ENCODE data around the gene FAM210A. TPM values are rescaled to one million over a fixed set of nuclear protein-coding genes. Genes with fewer than 3 reads are reported as not detected.

FAM210A gene
- total RNA-seq, 1 experiment from 2014 or later, result 52.7 TPM

- Histone ChIP-seq H3K9me3 (ENCODE audit: low read length) (no peaks in the 10 kb centered on the region), H3K9me2 (replicated peaks; ENCODE audit: low read length) (no peaks in the 10 kb centered on the region), H3F3A (ENCODE audit: low read length, unreplicated experiment) (no peaks in the 10 kb centered on the region), H3K27me3 (ENCODE audit: low read length) (no peaks in the 10 kb centered on the region), H3K9ac (ENCODE audit: low read length) (no peak overlapping the region), H3K36me3 (ENCODE audit: low read depth, low read length) (peaks cover 27% of the 10 kb centered on the region), H4K20me1 (ENCODE audit: low read length) (no peaks in the 10 kb centered on the region), H2AFZ (ENCODE audit: low read length) (no peak overlapping the region), H3K79me2 (ENCODE audit: low read length) (peaks cover 18% of the 10 kb centered on the region; the same call in 1 of the 2 replicates), H3K4me2 (ENCODE audit: low read length) (no peak overlapping the region), H3K4me1 (ENCODE audit: insufficient read depth, low read length) (no peaks in the 10 kb centered on the region), H3K27ac (ENCODE audit: low read length) (no peak overlapping the region), H3K4me3 (ENCODE audit: low read length) (no peak overlapping the region)
- ChIA-PET CTCF (no interaction called here), POLR2A (ENCODE audit: unreplicated experiment) (no interaction called here)
- DNase-seq, result peak; percentile 5
- no peak for ATAC-seq
- intact Hi-C loops (cut with micrococcal nuclease), result loop anchor here (10.0 kb wide), 1 partner anchor 52 kb away; the partner anchor contains the start of genes FAM210A and RNMT
- no TSS peak for BruUV-seq (replicated peaks)
- TF ChIP-seq EZH2phosphoT487 (IDR thresholded peaks at IDR 0.05; ENCODE audit: borderline replicate concordance, low read length), result no peak
- TF ChIP-seq EZH2 (IDR thresholded peaks at IDR 0.05; ENCODE audit: low read length, unreplicated experiment), result no peak
- TF ChIP-seq, protein P1, sequence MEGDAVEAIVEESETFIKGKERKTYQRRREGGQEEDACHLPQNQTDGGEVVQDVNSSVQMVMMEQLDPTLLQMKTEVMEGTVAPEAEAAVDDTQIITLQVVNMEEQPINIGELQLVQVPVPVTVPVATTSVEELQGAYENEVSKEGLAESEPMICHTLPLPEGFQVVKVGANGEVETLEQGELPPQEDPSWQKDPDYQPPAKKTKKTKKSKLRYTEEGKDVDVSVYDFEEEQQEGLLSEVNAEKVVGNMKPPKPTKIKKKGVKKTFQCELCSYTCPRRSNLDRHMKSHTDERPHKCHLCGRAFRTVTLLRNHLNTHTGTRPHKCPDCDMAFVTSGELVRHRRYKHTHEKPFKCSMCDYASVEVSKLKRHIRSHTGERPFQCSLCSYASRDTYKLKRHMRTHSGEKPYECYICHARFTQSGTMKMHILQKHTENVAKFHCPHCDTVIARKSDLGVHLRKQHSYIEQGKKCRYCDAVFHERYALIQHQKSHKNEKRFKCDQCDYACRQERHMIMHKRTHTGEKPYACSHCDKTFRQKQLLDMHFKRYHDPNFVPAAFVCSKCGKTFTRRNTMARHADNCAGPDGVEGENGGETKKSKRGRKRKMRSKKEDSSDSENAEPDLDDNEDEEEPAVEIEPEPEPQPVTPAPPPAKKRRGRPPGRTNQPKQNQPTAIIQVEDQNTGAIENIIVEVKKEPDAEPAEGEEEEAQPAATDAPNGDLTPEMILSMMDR (conservative IDR thresholded peaks at IDR 0.05; ENCODE audit: low read depth, low read length), result no peak
Observed at GRCh38 chr18:13672657-13673056, 53.7 kb downstream of the FAM210A start.

GRCh38 chr18:13661779-13662256, 64.5 kb downstream of the FAM210A start:
- TF ChIP-seq EZH2phosphoT487 (IDR thresholded peaks at IDR 0.05; ENCODE audit: borderline replicate concordance, low read length), result no peak
- no peak for TF ChIP-seq EZH2 (IDR thresholded peaks at IDR 0.05; ENCODE audit: low read length, unreplicated experiment)
- TF ChIP-seq, protein P1 (conservative IDR thresholded peaks at IDR 0.05; ENCODE audit: low read depth, low read length), result no peak
- CTCF ChIA-PET, result no interaction called here
- Histone ChIP-seq H3F3A (ENCODE audit: low read length, unreplicated experiment) (no peaks in the 10 kb centered on the region), H3K9me2 (replicated peaks; ENCODE audit: low read length) (no peaks in the 10 kb centered on the region), H3K27me3 (ENCODE audit: low read length) (no peaks in the 10 kb centered on the region), H3K4me2 (ENCODE audit: low read length) (no peak overlapping the region), H4K20me1 (ENCODE audit: low read length) (no peaks in the 10 kb centered on the region), H3K9me3 (ENCODE audit: low read length) (no peaks in the 10 kb centered on the region), H3K4me3 (ENCODE audit: low read length) (no peak overlapping the region), H3K27ac (ENCODE audit: low read length) (no peak overlapping the region), H3K79me2 (ENCODE audit: low read length) (no peaks in the 10 kb centered on the region), H3K9ac (ENCODE audit: low read length) (no peak overlapping the region), H3K36me3 (ENCODE audit: low read depth, low read length) (peaks cover 23% of the 10 kb centered on the region), H3K4me1 (ENCODE audit: insufficient read depth, low read length) (no peaks in the 10 kb centered on the region), H2AFZ (ENCODE audit: low read length) (no peak overlapping the region)
- intact Hi-C loops (cut with micrococcal nuclease), result no loop called here
- no TSS peak for BruUV-seq (replicated peaks)
- ATAC-seq, result no peak
- POLR2A ChIA-PET (ENCODE audit: unreplicated experiment), result interaction anchor here (0.7 kb wide), 1 partner anchor 240 kb away, joined by 5 read pairs; no protein-coding TSS in a partner anchor
- no peak for DNase-seq

DNA sequence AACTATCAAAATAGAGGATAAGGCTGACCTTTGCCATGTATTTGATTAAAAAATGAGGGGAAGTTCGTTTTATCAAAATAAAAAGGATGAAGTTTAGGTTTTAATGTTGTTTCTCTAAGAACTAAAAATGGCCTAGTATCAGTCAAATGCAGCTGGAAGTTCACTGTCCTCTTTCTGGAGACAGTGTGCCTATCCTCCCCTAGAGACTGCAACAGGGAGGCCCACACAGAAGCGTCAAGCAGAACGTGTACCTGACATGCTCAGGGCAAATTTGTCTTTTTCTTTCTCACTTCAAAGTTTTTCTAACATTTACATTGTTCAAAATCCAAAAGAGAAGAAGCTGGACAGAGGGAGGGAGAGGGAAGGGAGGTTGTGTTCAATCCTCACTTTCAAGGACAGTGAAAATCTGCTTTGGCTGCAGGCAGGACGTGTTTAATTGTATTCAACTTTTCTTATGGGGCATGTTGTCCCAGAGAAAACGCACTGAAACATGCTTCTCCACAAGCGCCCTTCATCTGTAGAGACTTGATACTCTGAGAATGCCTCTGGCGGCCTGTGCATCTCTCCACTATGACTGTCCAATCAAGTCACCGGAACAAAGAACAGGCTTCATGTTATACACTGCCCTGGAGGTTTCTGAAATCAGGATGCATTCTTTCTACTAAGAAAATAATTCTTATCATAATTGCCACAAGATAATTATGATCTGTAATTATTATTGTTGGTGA, 65.1 kb downstream of the FAM210A start:
- Histone ChIP-seq H3K36me3 (ENCODE audit: low read depth, low read length) (peaks cover 22% of the 10 kb centered on the region), H3K4me1 (ENCODE audit: insufficient read depth, low read length) (no peaks in the 10 kb centered on the region), H3K27me3 (ENCODE audit: low read length) (no peaks in the 10 kb centered on the region), H3K27ac (ENCODE audit: low read length) (no peak overlapping the region), H2AFZ (ENCODE audit: low read length) (no peak overlapping the region), H3K79me2 (ENCODE audit: low read length) (no peaks in the 10 kb centered on the region), H3K9ac (ENCODE audit: low read length) (no peak overlapping the region), H3K4me2 (ENCODE audit: low read length) (no peak overlapping the region), H3K9me3 (ENCODE audit: low read length) (no peaks in the 10 kb centered on the region), H3K4me3 (ENCODE audit: low read length) (no peak overlapping the region), H3K9me2 (replicated peaks; ENCODE audit: low read length) (no peaks in the 10 kb centered on the region), H3F3A (ENCODE audit: low read length, unreplicated experiment) (no peaks in the 10 kb centered on the region), H4K20me1 (ENCODE audit: low read length) (no peaks in the 10 kb centered on the region)
- POLR2A ChIA-PET (ENCODE audit: unreplicated experiment), result no interaction called here
- TF ChIP-seq EZH2 (IDR thresholded peaks at IDR 0.05; ENCODE audit: low read length, unreplicated experiment) (no peak), EZH2phosphoT487 (IDR thresholded peaks at IDR 0.05; ENCODE audit: borderline replicate concordance, low read length) (no peak)
- TF ChIP-seq, protein P1 (conservative IDR thresholded peaks at IDR 0.05; ENCODE audit: low read depth, low read length), result no peak
- no peak for ATAC-seq
- CTCF ChIA-PET, result no interaction called here
- DNase-seq, result no peak
- intact Hi-C loops (cut with micrococcal nuclease), result no loop called here
- no TSS peak for BruUV-seq (replicated peaks)
